GM12878 (cell line): ENCODE results near the gene FILIP1L. TPM values are rescaled to one million over a fixed set of nuclear protein-coding genes. Genes with fewer than 3 reads are reported as not detected.

Experiments
- BACH1 ChIP-seq: fragments of 450-650 bp; IDR thresholded peaks from 2 replicates; pipeline ENCODE4 v1.6.1; 2017; ENCODE audit warnings: mild to moderate bottlenecking, borderline replicate concordance
- IKZF1 ChIP-seq: fragments of 450-650 bp; conservative IDR thresholded peaks from 2 replicates; pipeline ENCODE4 v1.6.1; 2017; ENCODE audit warnings: antibody characterized with exemption, mild to moderate bottlenecking
- KAT2A ChIP-seq: conservative IDR thresholded peaks from 2 replicates; pipeline ENCODE4 v1.6.1; 2011; ENCODE audit warnings: low read depth, low read length; ENCODE audit not compliant: control insufficient read depth
- MTA3 ChIP-seq: IDR thresholded peaks from 2 replicates; pipeline ENCODE4 v1.6.1; 2012; ENCODE audit warnings: low read length, inconsistent platforms, borderline replicate concordance
- NFYB ChIP-seq: IDR thresholded peaks from 2 replicates; pipeline ENCODE4 v1.6.1; 2011; ENCODE audit warnings: low read depth, mild to moderate bottlenecking, low read length, improper control_type of control experiment, moderate library complexity; ENCODE audit not compliant: insufficient read depth
- RELA ChIP-seq: fragments of 450-650 bp; IDR thresholded peaks from 2 replicates; pipeline ENCODE4 v1.8.0; 2014; ENCODE audit warnings: borderline replicate concordance; ENCODE audit not compliant: partially characterized antibody
- SREBF1 ChIP-seq: IDR thresholded peaks from 2 replicates; pipeline ENCODE4 v1.6.1; 2012; ENCODE audit warnings: mild to moderate bottlenecking, low read length
- SUZ12 ChIP-seq: fragments of 200-600 bp; sonication (generic); IDR thresholded peaks from one replicate; pipeline ENCODE4 v1.6.1; 2018; ENCODE audit warnings: antibody characterized with exemption, mild to moderate bottlenecking; ENCODE audit not compliant: unreplicated experiment
- TCF12 ChIP-seq: IDR thresholded peaks from 2 replicates; pipeline ENCODE4 v1.6.1; 2011; ENCODE audit warnings: low read depth, mild to moderate bottlenecking, low read length
- ZNF217 ChIP-seq: fragments of 450-650 bp; IDR thresholded peaks from 2 replicates; pipeline ENCODE4 v1.6.1; 2017; ENCODE audit warnings: antibody characterized with exemption, mild to moderate bottlenecking
- polyA plus RNA-seq, 11 experiments: library from polyadenylated mRNA; depleted of rRNA in 4 of 11; unstranded in 6 of 11; stranded (reverse) in 5 of 11; fragments of >200 nt; fragmentation: Nextera tagmentation in 4 of 11; fragmentation: Illumina TruSeq in 1 of 11; extraction: Ambion mirVana in 4 of 11; extraction: Trizol in 1 of 11; gene quantifications; 1 replicate in 1 of 11; 2 replicates in 10 of 11; pipeline versions ENCODE4 v1.2.1 to v1.2.3, GENCODE V29; 2011 to 2016; ENCODE audit warnings: inconsistent platforms in 2 of 11, missing spikeins in 2 of 11, low read depth in 1 of 11
- total RNA-seq, 4 experiments: library from RNA; depleted of rRNA in 3 of 4; stranded (reverse); fragments of >200 nt in 3 of 4; fragmentation: Illumina TruSeq in 1 of 4; extraction: Trizol in 1 of 4; gene quantifications; 2 replicates each; pipeline versions ENCODE4 v1.2.1 to v1.2.3, GENCODE V29; 2013 to 2021
- TF ChIP-seq, protein P1 (sequence below): IDR thresholded peaks from 2 replicates; pipeline ENCODE4 v1.6.1; 2012; ENCODE audit warnings: low read length, inconsistent platforms
- TF ChIP-seq, protein P2 (sequence below): fragments of 450-650 bp; IDR thresholded peaks from 2 replicates; pipeline ENCODE4 v1.6.1; 2017; ENCODE audit warnings: borderline replicate concordance
- TF ChIP-seq, protein P3 (sequence below): IDR thresholded peaks from 2 replicates; pipeline ENCODE4 v1.6.1; 2011; ENCODE audit warnings: borderline replicate concordance, low read depth, mild to moderate bottlenecking, moderate library complexity, mixed read lengths, low read length; ENCODE audit not compliant: insufficient read depth; ENCODE audit errors: extremely low read length
- TF ChIP-seq, protein P4 (sequence below): fragments of 450-650 bp; formaldehyde crosslinking; IDR thresholded peaks from 2 replicates; pipeline ENCODE4 v1.5.0; 2022; ENCODE audit warnings: mild to moderate bottlenecking, missing genetic modification characterization
- TF ChIP-seq, protein P5 (sequence below): IDR thresholded peaks from 2 replicates; pipeline ENCODE4 v1.6.1; 2011; ENCODE audit warnings: low read depth, mild to moderate bottlenecking, low read length, moderate library complexity, borderline replicate concordance; ENCODE audit errors: extremely low read depth

The FILIP1L gene
- total and polyA plus RNA-seq, 10 of the 15 experiments (the other 5 are each of a cell fraction or from before 2014, with no cell fraction given) = 0.24 to 6.1 (median 3.5) TPM

DNA sequence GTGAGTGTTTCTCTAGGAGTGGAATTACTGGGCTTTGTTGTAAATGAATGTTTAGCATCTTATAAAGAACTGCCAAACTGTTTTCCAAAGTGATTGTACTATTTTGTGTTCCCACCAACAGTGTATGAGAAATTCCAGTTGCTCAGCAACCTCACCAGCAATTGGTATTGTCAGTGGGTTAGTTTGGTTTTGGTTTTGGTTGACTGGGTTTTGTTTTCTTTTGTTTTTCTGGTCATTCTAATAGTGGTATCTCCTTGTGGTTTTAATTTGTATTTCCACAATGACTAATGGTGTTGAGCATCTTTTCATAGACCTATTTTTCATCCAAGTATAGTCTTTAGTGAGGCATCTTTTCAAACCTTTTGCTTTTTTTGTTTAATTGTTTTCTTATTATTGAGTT is 27.1 kb downstream of the FILIP1L start (continued):
- TF ChIP-seq, protein P1, sequence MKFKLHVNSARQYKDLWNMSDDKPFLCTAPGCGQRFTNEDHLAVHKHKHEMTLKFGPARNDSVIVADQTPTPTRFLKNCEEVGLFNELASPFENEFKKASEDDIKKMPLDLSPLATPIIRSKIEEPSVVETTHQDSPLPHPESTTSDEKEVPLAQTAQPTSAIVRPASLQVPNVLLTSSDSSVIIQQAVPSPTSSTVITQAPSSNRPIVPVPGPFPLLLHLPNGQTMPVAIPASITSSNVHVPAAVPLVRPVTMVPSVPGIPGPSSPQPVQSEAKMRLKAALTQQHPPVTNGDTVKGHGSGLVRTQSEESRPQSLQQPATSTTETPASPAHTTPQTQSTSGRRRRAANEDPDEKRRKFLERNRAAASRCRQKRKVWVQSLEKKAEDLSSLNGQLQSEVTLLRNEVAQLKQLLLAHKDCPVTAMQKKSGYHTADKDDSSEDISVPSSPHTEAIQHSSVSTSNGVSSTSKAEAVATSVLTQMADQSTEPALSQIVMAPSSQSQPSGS = peak; percentile 88
- TF ChIP-seq KAT2A (no peak), SUZ12 (no peak), TCF12 (no peak), SREBF1 (no peak), RELA (no peak), NFYB (no peak), ZNF217 (0 out of 2 replicates have a peak, but pooled peaks have one; percentile 42), IKZF1 (no peak; the same call in 1 of the 2 replicates), MTA3 (peak; percentile 82; the same call in 1 of the 2 replicates), BACH1 (no peak)
- TF ChIP-seq, protein P2, sequence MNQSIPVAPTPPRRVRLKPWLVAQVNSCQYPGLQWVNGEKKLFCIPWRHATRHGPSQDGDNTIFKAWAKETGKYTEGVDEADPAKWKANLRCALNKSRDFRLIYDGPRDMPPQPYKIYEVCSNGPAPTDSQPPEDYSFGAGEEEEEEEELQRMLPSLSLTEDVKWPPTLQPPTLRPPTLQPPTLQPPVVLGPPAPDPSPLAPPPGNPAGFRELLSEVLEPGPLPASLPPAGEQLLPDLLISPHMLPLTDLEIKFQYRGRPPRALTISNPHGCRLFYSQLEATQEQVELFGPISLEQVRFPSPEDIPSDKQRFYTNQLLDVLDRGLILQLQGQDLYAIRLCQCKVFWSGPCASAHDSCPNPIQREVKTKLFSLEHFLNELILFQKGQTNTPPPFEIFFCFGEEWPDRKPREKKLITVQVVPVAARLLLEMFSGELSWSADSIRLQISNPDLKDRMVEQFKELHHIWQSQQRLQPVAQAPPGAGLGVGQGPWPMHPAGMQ = 0 out of 2 replicates have a peak, but pooled peaks have one; percentile 40
- TF ChIP-seq, protein P3, sequence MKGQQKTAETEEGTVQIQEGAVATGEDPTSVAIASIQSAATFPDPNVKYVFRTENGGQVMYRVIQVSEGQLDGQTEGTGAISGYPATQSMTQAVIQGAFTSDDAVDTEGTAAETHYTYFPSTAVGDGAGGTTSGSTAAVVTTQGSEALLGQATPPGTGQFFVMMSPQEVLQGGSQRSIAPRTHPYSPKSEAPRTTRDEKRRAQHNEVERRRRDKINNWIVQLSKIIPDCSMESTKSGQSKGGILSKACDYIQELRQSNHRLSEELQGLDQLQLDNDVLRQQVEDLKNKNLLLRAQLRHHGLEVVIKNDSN = no peak
- TF ChIP-seq, protein P4, sequence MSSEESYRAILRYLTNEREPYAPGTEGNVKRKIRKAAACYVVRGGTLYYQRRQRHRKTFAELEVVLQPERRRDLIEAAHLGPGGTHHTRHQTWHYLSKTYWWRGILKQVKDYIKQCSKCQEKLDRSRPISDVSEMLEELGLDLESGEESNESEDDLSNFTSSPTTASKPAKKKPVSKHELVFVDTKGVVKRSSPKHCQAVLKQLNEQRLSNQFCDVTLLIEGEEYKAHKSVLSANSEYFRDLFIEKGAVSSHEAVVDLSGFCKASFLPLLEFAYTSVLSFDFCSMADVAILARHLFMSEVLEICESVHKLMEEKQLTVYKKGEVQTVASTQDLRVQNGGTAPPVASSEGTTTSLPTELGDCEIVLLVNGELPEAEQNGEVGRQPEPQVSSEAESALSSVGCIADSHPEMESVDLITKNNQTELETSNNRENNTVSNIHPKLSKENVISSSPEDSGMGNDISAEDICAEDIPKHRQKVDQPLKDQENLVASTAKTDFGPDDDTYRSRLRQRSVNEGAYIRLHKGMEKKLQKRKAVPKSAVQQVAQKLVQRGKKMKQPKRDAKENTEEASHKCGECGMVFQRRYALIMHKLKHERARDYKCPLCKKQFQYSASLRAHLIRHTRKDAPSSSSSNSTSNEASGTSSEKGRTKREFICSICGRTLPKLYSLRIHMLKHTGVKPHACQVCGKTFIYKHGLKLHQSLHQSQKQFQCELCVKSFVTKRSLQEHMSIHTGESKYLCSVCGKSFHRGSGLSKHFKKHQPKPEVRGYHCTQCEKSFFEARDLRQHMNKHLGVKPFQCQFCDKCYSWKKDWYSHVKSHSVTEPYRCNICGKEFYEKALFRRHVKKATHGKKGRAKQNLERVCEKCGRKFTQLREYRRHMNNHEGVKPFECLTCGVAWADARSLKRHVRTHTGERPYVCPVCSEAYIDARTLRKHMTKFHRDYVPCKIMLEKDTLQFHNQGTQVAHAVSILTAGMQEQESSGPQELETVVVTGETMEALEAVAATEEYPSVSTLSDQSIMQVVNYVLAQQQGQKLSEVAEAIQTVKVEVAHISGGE (CRISPR knock-in tag) = no peak
- TF ChIP-seq, protein P5, sequence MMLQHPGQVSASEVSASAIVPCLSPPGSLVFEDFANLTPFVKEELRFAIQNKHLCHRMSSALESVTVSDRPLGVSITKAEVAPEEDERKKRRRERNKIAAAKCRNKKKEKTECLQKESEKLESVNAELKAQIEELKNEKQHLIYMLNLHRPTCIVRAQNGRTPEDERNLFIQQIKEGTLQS = no peak
